Thoracic aorta endothelial cell (primary cell): ENCODE data around the gene CCDC124. TPM values are rescaled to one million over a fixed set of nuclear protein-coding genes. Genes with fewer than 3 reads are reported as not detected.

Source experiments
- small RNA-seq: library from RNA; depleted of rRNA; stranded (forward); fragments of <200 nt; gene quantifications from one replicate; pipeline ENCODE3, GENCODE V24; 2012
- total RNA-seq: library from RNA; depleted of rRNA; stranded (reverse); fragments of >200 nt; gene quantifications from 2 replicates; pipeline ENCODE4 v1.2.3, GENCODE V29; 2012

The CCDC124 gene, protein sequence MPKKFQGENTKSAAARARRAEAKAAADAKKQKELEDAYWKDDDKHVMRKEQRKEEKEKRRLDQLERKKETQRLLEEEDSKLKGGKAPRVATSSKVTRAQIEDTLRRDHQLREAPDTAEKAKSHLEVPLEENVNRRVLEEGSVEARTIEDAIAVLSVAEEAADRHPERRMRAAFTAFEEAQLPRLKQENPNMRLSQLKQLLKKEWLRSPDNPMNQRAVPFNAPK
- total RNA-seq: 41.5 and 48.0 TPM in 2 replicates

DNA sequence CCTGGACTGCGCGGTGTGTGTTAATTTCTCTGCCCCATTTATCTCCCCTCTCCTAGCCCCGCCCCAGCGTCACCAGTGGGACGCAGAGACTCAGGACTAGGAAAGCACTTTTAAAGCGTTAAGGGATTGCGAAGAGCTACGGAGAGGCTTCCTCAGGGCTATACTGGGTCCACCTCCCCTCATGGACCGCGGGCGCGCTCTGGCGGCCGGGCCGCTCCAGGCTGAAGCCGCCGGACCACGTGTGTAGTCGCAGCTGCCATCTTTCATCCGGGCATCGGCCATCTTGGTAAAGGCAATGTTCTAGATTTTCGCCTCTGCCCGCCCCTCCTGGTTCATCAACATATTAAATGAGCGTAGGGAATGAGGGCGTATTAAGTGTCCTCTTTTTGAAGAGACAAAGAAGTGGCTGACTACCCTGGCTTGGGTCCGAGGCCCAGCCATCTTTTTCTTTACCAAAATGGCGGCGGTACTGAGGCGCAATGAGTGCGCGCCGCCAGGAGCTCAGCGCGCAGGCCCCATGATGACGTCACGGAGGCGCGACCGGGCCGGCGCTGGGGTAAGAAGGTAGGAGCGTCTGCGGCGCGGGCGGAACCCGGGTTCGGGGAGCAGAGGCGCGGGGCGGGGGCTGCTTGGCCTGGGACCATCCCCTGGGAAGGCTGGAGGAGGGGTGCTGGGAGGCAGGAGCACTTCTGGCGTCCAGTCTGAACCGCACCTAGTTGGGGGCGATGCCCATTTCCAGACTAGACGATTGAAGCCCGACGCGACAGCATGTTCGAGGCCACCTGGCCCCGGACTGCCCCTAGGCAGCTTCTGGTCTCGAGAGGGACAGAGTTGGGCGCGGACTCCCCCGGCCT lies at the start of gene CCDC124:
Gene CCDC124 (plus strand): TSS at position 531 of the 854 bp plus-strand sequence. CDS start 3,406 bp downstream, outside the sequence.

DNA sequence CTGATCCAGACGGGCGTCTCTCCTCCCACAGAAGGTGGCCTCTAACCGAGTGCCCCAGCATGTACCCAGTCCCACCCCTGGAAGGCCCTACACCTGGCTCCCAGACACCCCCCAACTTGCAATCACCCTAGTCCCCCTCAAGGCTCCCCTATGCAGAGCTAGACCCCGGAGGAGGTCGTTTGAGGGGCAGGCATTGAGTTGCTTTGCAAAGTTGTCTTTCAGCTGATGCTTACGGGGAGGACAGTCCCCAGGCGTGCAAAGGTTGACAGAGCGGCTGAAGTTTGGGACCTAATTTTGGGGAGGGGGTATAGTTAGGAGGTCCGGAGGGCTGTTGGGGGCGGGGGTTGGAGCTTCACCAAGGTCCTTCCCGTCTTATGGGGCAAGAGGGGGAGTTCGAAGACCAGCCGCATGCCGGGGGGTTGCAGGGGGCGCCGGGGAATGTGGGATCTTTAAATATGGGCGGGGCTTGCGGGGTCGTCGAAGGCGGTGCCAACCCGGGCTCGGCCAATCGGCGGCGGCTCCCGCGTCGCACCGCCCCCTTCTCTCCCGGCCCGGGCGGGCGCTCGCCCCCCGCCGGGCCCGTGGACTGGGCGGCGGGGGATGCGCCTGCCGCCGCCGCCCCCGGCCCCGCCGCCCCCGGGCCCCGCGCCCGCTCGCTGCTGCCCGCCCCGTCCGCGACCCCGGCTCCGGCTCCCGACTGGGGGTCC lies 33.9 kb downstream of the CCDC124 start, which contains the start of gene KCNN1:
Gene KCNN1 (plus strand): TSS at position 558 of the 707 bp plus-strand sequence. CDS start 6,782 bp downstream, outside the sequence.

Small RNA genes lying within 50 kb of the gene (small RNA-seq; reads per million reads assigned to genes)
- gene RNA5SP468: not detected

Other genes with a start within 250 kb of the CCDC124 start
- under 0.01 TPM in 2 replicates for gene UNC13A, start 244.7 kb upstream of the CCDC124 start, total RNA-seq
- 38.8 and 44.8 TPM in 2 replicates for gene MAP1S, start 213.5 kb upstream of the CCDC124 start, total RNA-seq
- 0.93 and 1.7 TPM in 2 replicates for gene FCHO1, start 181.5 kb upstream of the CCDC124 start, total RNA-seq
- gene B3GNT3, start 137.9 kb upstream of the CCDC124 start, total RNA-seq: not detected in 2 replicates
- gene INSL3, start 111.5 kb upstream of the CCDC124 start, total RNA-seq: not detected in 2 replicates
- gene JAK3, start 85.0 kb upstream of the CCDC124 start, total RNA-seq: 1.7 and 1.9 TPM in 2 replicates
- 1,273 and 1,499 TPM in 2 replicates for gene RPL18A, start 73.1 kb upstream of the CCDC124 start, total RNA-seq
- gene SLC5A5, start 61.1 kb upstream of the CCDC124 start, total RNA-seq: not detected in 2 replicates
- gene KCNN1, start 34.1 kb downstream of the CCDC124 start, total RNA-seq: 0.27 TPM in 1 of 2 replicates, not detected in the other
- gene ARRDC2, start 75.2 kb downstream of the CCDC124 start, total RNA-seq: 7.4 and 8.8 TPM in 2 replicates
- gene IL12RB1, start 153.9 kb downstream of the CCDC124 start, total RNA-seq: not detected in 2 replicates
- 1.2 and 1.4 TPM in 2 replicates for gene MAST3, start 164.8 kb downstream of the CCDC124 start, total RNA-seq
- gene PIK3R2, start 220.1 kb downstream of the CCDC124 start, total RNA-seq: 6.8 and 7.5 TPM in 2 replicates
- gene IFI30, start 240.8 kb downstream of the CCDC124 start, total RNA-seq: 0.93 and 1.5 TPM in 2 replicates